ENCODE data around the gene FLACC1.
"Not testable (repeated sequence)": the region's sequence is repeated elsewhere in the genome, so short reads cannot be mapped to it uniquely, and the experiment has no call there.

The FLACC1 gene

GRCh38 chr2:201357221-201357620 is at the start of gene FLACC1:
Gene FLACC1, minus strand, starts transcription at chr2:201357345. Its CDS starts 5,941 bp downstream, at chr2:201351404.
- DNase-seq: peak; percentile 64

- DNase-seq: no peak
These were observed 49.0 kb upstream of the FLACC1 start for GRCh38 chr2:201406077-201406662.

- no peak for DNase-seq
These were observed 47.6 kb upstream of the FLACC1 start for GRCh38 chr2:201404699-201405280.

GRCh38 chr2:201403880-201404279 is 46.7 kb upstream of the FLACC1 start:
- DNase-seq: no peak

- DNase-seq: no peak
These were observed 45.8 kb upstream of the FLACC1 start for GRCh38 chr2:201402651-201403562.

- no peak for DNase-seq
These were observed 44.7 kb upstream of the FLACC1 start for GRCh38 chr2:201401815-201402214.

- DNase-seq: no peak
These were observed 39.5 kb upstream of the FLACC1 start for GRCh38 chr2:201396595-201396994.

- DNase-seq: no peak
These were observed 26.0 kb upstream of the FLACC1 start for GRCh38 chr2:201383136-201383535.

GRCh38 chr2:201378496-201379397 is 21.6 kb upstream of the FLACC1 start:
- DNase-seq: no peak

GRCh38 chr2:201377218-201377617 is 20.1 kb upstream of the FLACC1 start:
- no peak for DNase-seq

GRCh38 chr2:201369775-201370174 is 12.6 kb upstream of the FLACC1 start:
- DNase-seq: no peak

- DNase-seq: not testable (repeated sequence)
These were observed 12.2 kb upstream of the FLACC1 start for GRCh38 chr2:201369318-201369717.

- DNase-seq: no peak
These were observed 9.0 kb upstream of the FLACC1 start for GRCh38 chr2:201366146-201366545.

- peak; percentile 49 for DNase-seq
These were observed 6.9 kb upstream of the FLACC1 start for GRCh38 chr2:201363857-201364560.

GRCh38 chr2:201362396-201362795 is 5.3 kb upstream of the FLACC1 start:
- DNase-seq: no peak

GRCh38 chr2:201361078-201361733 is 4.1 kb upstream of the FLACC1 start:
- DNase-seq: no peak

- no peak for DNase-seq
These were observed 3.1 kb upstream of the FLACC1 start for GRCh38 chr2:201360256-201360655.

GRCh38 chr2:201358684-201359083 is 1.5 kb upstream of the FLACC1 start:
- peak; percentile 44 for DNase-seq

GRCh38 chr2:201353116-201353515 is 4.0 kb downstream of the FLACC1 start:
- no peak for DNase-seq

- no peak for DNase-seq
These were observed 6.3 kb downstream of the FLACC1 start for GRCh38 chr2:201350879-201351278.

GRCh38 chr2:201349601-201350000 is 7.5 kb downstream of the FLACC1 start:
- DNase-seq: no peak

- DNase-seq: no peak
These were observed 8.4 kb downstream of the FLACC1 start for GRCh38 chr2:201348758-201349157.

All from T1000 (cell line).